T-helper 1 cell treated with Interleukin-12 subunit alpha and Interleukin-12 subunit beta and Interleukin-4 antibody, amounts not matched to agents 30 ng/mL and 1 ng/mL, for 36 hours (primary cell): ENCODE data around the gene NRP2. TPM values are rescaled to one million over a fixed set of nuclear protein-coding genes. Genes with fewer than 3 reads are reported as not detected.

Experiments used
- intact Hi-C: fragments of 100-400 bp; cut with micrococcal nuclease; formaldehyde crosslinking; loops from one replicate; pipeline ENCODE4 v1.15.1; 2024
- total RNA-seq: library from RNA; stranded (reverse); gene quantifications from 2 replicates; pipeline ENCODE4 v1.2.3, GENCODE V29; 2022

The NRP2 gene
- total RNA-seq, 1 donor from 2014 or later, result 11.4 TPM

- intact Hi-C loops, result no loop called here
Measured at GRCh38 chr2:205749078-205749477, 66.8 kb downstream of the NRP2 start.

- intact Hi-C loops, result no loop called here
Measured at GRCh38 chr2:205750797-205751196, 68.5 kb downstream of the NRP2 start.

- intact Hi-C loops, result no loop called here
Measured at GRCh38 chr2:205751569-205752031, 69.3 kb downstream of the NRP2 start.

GRCh38 chr2:205752296-205752820, 70.1 kb downstream of the NRP2 start:
- intact Hi-C loops, result no loop called here

GRCh38 chr2:205752924-205753323, 70.6 kb downstream of the NRP2 start:
- intact Hi-C loops, result no loop called here

GRCh38 chr2:205754285-205754923, 72.1 kb downstream of the NRP2 start:
- intact Hi-C loops, result no loop called here

- intact Hi-C loops, result no loop called here
Measured at GRCh38 chr2:205754924-205755321, 72.6 kb downstream of the NRP2 start.

GRCh38 chr2:205755923-205756322, 73.6 kb downstream of the NRP2 start:
- intact Hi-C loops, result no loop called here

GRCh38 chr2:205757271-205757670, 75.0 kb downstream of the NRP2 start:
- intact Hi-C loops, result no loop called here

GRCh38 chr2:205758051-205758450, 75.8 kb downstream of the NRP2 start:
- intact Hi-C loops, result no loop called here

GRCh38 chr2:205758500-205758899, 76.2 kb downstream of the NRP2 start:
- intact Hi-C loops, result no loop called here

- intact Hi-C loops, result no loop called here
Measured at GRCh38 chr2:205759257-205759656, 77.0 kb downstream of the NRP2 start.

GRCh38 chr2:205759732-205760131, 77.4 kb downstream of the NRP2 start:
- intact Hi-C loops, result no loop called here

- intact Hi-C loops, result no loop called here
Measured at GRCh38 chr2:205760157-205760556, 77.9 kb downstream of the NRP2 start.

GRCh38 chr2:205761421-205761820, 79.1 kb downstream of the NRP2 start:
- intact Hi-C loops, result no loop called here

GRCh38 chr2:205762881-205763280, 80.6 kb downstream of the NRP2 start:
- intact Hi-C loops, result no loop called here

- intact Hi-C loops, result no loop called here
Measured at GRCh38 chr2:205763708-205764211, 81.5 kb downstream of the NRP2 start.

- intact Hi-C loops, result no loop called here
Measured at GRCh38 chr2:205764270-205764746, 82.0 kb downstream of the NRP2 start.

GRCh38 chr2:205765151-205765550, 82.8 kb downstream of the NRP2 start:
- intact Hi-C loops, result loop anchor here (5.0 kb wide), 1 partner anchor 162 kb away; no protein-coding TSS in a partner anchor

GRCh38 chr2:205766779-205767359, 84.6 kb downstream of the NRP2 start:
- intact Hi-C loops, result loop anchor here (1.0 to 5.0 kb wide), 5 partner anchors 46 to 1442 kb away; no protein-coding TSS in a partner anchor

- intact Hi-C loops, result loop anchor here (2.0 to 5.0 kb wide), 2 partner anchors 160 to 181 kb away; no protein-coding TSS in a partner anchor
Measured at GRCh38 chr2:205767617-205768016, 85.3 kb downstream of the NRP2 start.

GRCh38 chr2:205768341-205768740, 86.0 kb downstream of the NRP2 start:
- intact Hi-C loops, result loop anchor here (5.0 kb wide), 1 partner anchor 159 kb away; no protein-coding TSS in a partner anchor
